GM18858 (cell line): Measurements from ENCODE around the gene ECM1.

Experiments
- ATAC-seq: cut with Tn5 transposase; IDR thresholded peaks from one replicate; pipeline ENCODE4 v1.9.1; 2021; ENCODE audit not compliant: unreplicated experiment

ECM1 gene

GRCh38 chr1:150507912-150508864, at the start of gene ECM1:
ECM1 (plus strand) TSS chr1:150508109; CDS start chr1:150508210, 101 bp downstream.
- ATAC-seq: no peak

- ATAC-seq: no peak
Observed at GRCh38 chr1:150464422-150464826, 43.5 kb upstream of the ECM1 start.

GRCh38 chr1:150466964-150467363, 40.9 kb upstream of the ECM1 start:
- ATAC-seq: no peak

GRCh38 chr1:150469291-150469690, 38.6 kb upstream of the ECM1 start:
- ATAC-seq: no peak

- ATAC-seq: no peak
Observed at GRCh38 chr1:150472601-150473200, 35.2 kb upstream of the ECM1 start.

- no peak for ATAC-seq
Observed at GRCh38 chr1:150473659-150474058, 34.2 kb upstream of the ECM1 start.

- ATAC-seq: no peak
Observed at GRCh38 chr1:150474869-150475268, 33.0 kb upstream of the ECM1 start.

- no peak for ATAC-seq
Observed at GRCh38 chr1:150476754-150477153, 31.2 kb upstream of the ECM1 start.

- no peak for ATAC-seq
Observed at GRCh38 chr1:150477320-150477719, 30.6 kb upstream of the ECM1 start.

GRCh38 chr1:150477733-150478132, 30.2 kb upstream of the ECM1 start:
- ATAC-seq: no peak

- no peak for ATAC-seq
Observed at GRCh38 chr1:150479370-150479769, 28.5 kb upstream of the ECM1 start.

- no peak for ATAC-seq
Observed at GRCh38 chr1:150479927-150480352, 28.0 kb upstream of the ECM1 start.

- no peak for ATAC-seq
Observed at GRCh38 chr1:150484431-150484830, 23.5 kb upstream of the ECM1 start.

- no peak for ATAC-seq
Observed at GRCh38 chr1:150484861-150485260, 23.0 kb upstream of the ECM1 start.

GRCh38 chr1:150486966-150487762, 20.7 kb upstream of the ECM1 start, which contains the start of gene TARS2:
TARS2 (plus strand) TSS chr1:150487419; CDS start chr1:150487451, 32 bp downstream.
- ATAC-seq: peak; percentile 98

- ATAC-seq: no peak
Observed at GRCh38 chr1:150487763-150488115, 20.2 kb upstream of the ECM1 start.

GRCh38 chr1:150493175-150493574, 14.7 kb upstream of the ECM1 start:
- no peak for ATAC-seq

- ATAC-seq: no peak
Observed at GRCh38 chr1:150498342-150498741, 9.6 kb upstream of the ECM1 start.

GRCh38 chr1:150505431-150505830, 2.5 kb upstream of the ECM1 start:
- no peak for ATAC-seq

GRCh38 chr1:150508982-150509381, 1.1 kb downstream of the ECM1 start:
- no peak for ATAC-seq

GRCh38 chr1:150511551-150511950, 3.6 kb downstream of the ECM1 start:
- ATAC-seq: no peak
